Astrocyte of the spinal cord (primary cell): ENCODE data around the gene RFX8.

Experiments
- DNase-seq: peaks from one replicate; pipeline ENCODE4 v3.0.0; 2011; ENCODE audit warnings: low read depth, low spot score
- H3K4me3 ChIP-seq: 2 replicates; pipeline ENCODE4 v1.5.1; 2011; ENCODE audit warnings: low read depth, mild to moderate bottlenecking, low read length, moderate library complexity
- in situ Hi-C: cut with HindIII; loops from 2 replicates; pipeline ENCODE4 v1.10.0; 2017; ENCODE audit warnings: low sequenced_read_pairs
- TF ChIP-seq, protein P1 (sequence below): IDR thresholded peaks from 2 replicates; pipeline ENCODE4 v1.5.1; 2012; ENCODE audit warnings: low read depth, mild to moderate bottlenecking, low read length, inconsistent platforms

RFX8 gene

DNA sequence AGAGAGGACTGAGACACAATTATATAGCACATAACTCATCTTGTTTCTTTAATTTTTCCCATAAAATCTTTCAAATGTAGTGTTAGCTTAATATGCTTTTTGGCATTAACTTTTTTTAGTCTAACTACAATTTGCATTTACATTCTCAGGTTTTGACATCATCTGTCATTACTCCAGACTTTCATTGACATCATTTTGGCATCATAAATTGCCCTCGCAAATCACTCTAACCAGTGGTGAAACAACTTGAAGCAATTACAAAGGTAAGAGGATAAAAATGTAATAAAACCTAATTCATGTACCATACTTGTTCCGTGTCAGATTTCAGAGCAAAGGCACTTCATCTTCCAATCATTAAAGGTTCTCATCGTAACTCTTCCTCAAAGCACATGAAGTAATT, 41.4 kb downstream of the RFX8 start:
- no peak for DNase-seq
- no peak overlapping the region for H3K4me3 ChIP-seq
- TF ChIP-seq, protein P1, sequence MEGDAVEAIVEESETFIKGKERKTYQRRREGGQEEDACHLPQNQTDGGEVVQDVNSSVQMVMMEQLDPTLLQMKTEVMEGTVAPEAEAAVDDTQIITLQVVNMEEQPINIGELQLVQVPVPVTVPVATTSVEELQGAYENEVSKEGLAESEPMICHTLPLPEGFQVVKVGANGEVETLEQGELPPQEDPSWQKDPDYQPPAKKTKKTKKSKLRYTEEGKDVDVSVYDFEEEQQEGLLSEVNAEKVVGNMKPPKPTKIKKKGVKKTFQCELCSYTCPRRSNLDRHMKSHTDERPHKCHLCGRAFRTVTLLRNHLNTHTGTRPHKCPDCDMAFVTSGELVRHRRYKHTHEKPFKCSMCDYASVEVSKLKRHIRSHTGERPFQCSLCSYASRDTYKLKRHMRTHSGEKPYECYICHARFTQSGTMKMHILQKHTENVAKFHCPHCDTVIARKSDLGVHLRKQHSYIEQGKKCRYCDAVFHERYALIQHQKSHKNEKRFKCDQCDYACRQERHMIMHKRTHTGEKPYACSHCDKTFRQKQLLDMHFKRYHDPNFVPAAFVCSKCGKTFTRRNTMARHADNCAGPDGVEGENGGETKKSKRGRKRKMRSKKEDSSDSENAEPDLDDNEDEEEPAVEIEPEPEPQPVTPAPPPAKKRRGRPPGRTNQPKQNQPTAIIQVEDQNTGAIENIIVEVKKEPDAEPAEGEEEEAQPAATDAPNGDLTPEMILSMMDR = no peak
- in situ Hi-C loops = no loop called here

DNA sequence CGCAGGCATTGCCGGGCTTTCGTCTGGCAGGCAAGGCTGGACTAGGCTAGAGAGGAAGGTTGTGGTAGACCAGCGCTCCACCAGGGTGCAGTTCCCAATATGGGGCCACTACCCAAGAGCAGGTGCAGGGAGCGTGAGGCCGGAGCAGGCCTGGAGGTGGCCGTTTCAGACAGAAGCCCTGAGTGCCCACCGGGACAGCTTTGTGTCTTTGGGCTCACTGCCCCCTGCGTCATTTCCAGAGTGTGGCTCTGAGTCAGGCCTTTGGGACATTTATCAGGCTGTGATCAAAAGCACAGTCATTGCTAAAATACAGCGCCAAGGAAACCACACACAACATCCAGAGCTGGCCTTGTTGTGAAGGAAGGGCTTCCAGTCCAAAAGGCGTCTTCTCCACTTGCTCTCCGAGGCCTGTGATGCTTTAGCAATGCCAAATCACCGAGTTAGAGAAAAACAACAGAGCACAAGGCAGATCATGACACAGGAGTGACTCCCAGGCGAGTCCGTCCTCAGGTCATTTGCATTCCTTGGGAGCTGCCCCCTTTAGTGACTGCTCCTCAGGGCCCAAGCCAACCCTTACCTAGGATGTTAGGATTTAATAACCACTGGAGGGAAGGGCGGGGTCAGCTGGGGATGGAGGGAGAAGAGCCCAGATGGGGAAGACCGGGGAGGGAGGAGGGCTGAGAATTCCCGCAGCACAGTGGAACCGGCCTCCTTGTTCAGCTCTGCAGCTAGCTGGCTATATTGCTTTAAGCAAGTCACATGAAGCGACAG, 42.3 kb downstream of the RFX8 start:
- in situ Hi-C loops = no loop called here
- peak; percentile 61 for DNase-seq
- H3K4me3 ChIP-seq = no peak overlapping the region
- TF ChIP-seq, protein P1 = no peak

DNA sequence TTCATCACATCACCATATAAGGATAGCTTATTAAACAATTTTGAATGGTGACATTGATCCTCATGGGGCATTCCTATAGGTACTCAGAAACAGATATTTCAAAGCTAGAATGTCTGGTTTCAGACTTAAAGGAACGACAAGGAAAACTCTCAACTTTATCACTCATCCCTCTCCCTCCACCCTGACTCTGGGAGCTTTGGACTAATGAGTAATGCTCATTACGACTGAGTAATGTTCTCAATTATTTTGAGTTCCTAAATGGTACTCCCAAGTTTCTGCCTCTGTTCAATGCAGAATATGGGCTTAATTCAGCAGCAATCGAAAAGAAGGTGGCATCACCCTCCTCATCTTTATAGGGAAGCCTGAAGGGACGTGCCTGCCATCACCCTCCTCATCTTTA, 43.4 kb downstream of the RFX8 start:
- TF ChIP-seq, protein P1 = no peak
- DNase-seq = no peak
- in situ Hi-C loops = no loop called here
- no peak overlapping the region for H3K4me3 ChIP-seq

DNA sequence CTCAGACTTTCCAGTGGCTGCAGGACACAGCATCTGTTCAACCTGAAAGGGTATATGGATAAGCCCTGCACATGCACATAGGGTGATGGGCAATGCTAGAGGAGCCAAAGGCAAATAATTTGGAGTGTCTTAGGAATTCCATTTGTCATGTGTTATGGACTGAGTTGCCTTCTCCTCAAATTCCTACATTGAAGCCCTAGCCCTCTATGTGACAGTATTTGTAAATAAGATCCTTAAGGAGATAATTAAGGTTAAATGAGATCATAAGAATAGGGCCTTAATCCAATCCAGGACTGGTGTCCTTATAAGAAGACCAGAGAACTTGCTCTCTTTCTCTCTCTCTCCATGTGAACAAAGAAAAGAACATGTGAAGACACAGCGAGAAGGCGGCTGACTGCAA, 44.8 kb downstream of the RFX8 start:
- DNase-seq = no peak
- in situ Hi-C loops = no loop called here
- TF ChIP-seq, protein P1 = no peak
- H3K4me3 ChIP-seq = no peak overlapping the region

DNA sequence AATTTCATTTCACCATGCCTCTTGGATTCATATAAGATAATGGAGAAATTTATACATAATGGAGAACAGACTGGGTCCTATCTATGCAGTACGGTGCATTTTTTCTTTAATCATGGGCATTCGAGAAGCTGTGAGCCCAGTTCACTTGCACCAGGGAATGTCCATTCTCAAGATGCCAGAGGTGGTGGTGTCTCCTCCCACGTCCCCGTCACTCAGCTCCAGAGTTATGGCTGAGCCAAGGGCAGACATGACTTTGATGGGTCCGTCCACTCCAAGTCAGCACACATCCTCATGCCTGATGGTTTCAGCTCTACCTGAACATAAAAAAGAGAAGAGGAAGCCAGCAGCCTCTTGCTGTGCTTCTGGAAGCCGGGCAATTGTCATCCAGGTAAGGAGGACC, 45.5 kb downstream of the RFX8 start:
- TF ChIP-seq, protein P1 = no peak
- DNase-seq = no peak
- in situ Hi-C loops = no loop called here
- no peak overlapping the region for H3K4me3 ChIP-seq

DNA sequence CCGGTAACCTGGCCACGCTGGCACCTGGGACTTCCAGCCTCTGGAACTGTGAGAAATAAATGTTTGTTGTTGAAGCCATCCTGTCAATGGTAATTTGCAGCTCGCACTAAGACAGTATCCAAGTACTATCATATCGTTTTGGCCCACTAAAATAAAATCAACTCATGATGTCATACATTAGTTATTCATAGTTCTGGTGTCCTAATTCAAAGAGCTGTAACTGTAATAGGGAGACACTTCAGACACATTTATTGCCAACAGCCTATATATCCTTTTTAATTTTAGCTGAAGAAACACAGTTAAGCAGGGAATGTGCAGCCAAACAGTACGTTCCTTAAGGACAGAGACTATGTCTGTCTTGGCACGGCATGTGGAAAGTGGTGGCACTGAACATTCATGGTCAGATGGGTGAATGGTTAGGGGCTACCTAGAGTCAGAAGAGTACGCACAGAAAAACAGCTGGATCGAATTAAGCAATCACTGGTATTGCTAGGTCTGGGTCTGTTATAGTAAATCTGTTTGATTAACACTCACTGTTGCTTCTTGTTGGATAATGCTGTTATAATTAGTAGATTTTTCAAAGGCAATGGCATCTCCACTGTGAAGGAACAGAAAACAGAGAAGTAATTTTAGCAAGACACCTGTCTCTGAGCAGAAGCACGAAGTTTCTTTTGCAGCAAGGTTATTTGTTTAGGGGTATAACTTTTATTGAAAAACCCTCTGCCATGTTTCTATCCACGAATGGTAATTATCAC, 46.3 kb downstream of the RFX8 start:
- in situ Hi-C loops = no loop called here
- TF ChIP-seq, protein P1 = no peak
- no peak overlapping the region for H3K4me3 ChIP-seq
- no peak for DNase-seq
